Measurements from ENCODE around the gene ZNF571. TPM values are rescaled to one million over a fixed set of nuclear protein-coding genes. Genes with fewer than 3 reads are reported as not detected.

The ZNF571 gene
- total RNA-seq, 1 experiment from 2014 or later = 4.5 TPM

DNA sequence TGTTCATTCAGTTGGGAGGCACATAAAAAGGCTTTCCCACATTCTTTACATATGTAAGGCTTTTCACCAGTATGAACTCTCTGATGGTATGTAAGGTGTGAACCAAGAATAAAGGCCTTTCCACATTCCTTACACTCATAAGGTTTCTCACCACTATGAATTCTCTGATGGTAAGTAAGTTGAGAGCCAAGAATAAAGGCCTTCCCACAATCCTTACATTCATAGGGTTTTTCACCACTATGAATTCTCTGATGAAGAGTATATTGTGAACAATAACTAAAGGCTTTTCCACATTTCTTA lies 29.3 kb downstream of the ZNF571 start:
- no peak for DNase-seq
- H3K79me2 ChIP-seq (ENCODE audit: insufficient read depth, low read length) = no peaks in the 10 kb centered on the region
- H2BK120ac ChIP-seq (ENCODE audit: low read depth, low read length, poor library complexity, severe bottlenecking) = no peak overlapping the region
- H3K23ac ChIP-seq (ENCODE audit: insufficient read length, low read depth, low read length) = no peak overlapping the region
- H4K91ac ChIP-seq (ENCODE audit: insufficient read length, low read depth, low read length) = no peak overlapping the region
- no peak overlapping the region for H2AFZ ChIP-seq (ENCODE audit: low read length)
- H3K9ac ChIP-seq (ENCODE audit: extremely low read depth, insufficient read length, low read length) = no peak overlapping the region
- H3K14ac ChIP-seq (ENCODE audit: insufficient read depth, low read length) = no peak overlapping the region
- no peak overlapping the region for H3K4ac ChIP-seq (ENCODE audit: low read depth, low read length)
- H3K4me1 ChIP-seq (ENCODE audit: insufficient read depth, low read length) = no peaks in the 10 kb centered on the region
- peaks cover 86% of the 10 kb centered on the region for H3K9me3 ChIP-seq (ENCODE audit: control insufficient read depth, low read depth, low read length)
- H3K18ac ChIP-seq (ENCODE audit: insufficient read length, low read depth, low read length) = no peak overlapping the region
- Mint-ChIP-seq H3K4me1 (no peaks in the 10 kb centered on the region), H3K27me3 (ENCODE audit: low read depth) (no peaks in the 10 kb centered on the region), H3K4me3 (no peak overlapping the region), H3K27ac (no peak overlapping the region), H3K36me3 (ENCODE audit: insufficient read depth in 1 of 3, low read depth in 3 of 3) (peaks cover 71 to 89% (median 88%) of the 10 kb centered on the region in 3 experiments), H3K9me3 (peaks cover 90 to 93% of the 10 kb centered on the region in 2 experiments)
- no peak overlapping the region for H2BK20ac ChIP-seq (ENCODE audit: low read depth, low read length, poor library complexity, severe bottlenecking)
- H3K79me1 ChIP-seq (ENCODE audit: insufficient read depth, low read depth, low read length, poor library complexity, severe bottlenecking) = no peaks in the 10 kb centered on the region
- H2BK15ac ChIP-seq (ENCODE audit: low read depth, low read length) = no peak overlapping the region
- no peaks in the 10 kb centered on the region for H3K27me3 ChIP-seq (ENCODE audit: insufficient read depth, low read length)
- no peak overlapping the region for H3K27ac ChIP-seq (ENCODE audit: insufficient read length, low read depth, low read length)
- no peaks in the 10 kb centered on the region for H4K20me1 ChIP-seq (ENCODE audit: control insufficient read depth, insufficient read depth, insufficient read length)
- H3T11ph ChIP-seq (ENCODE audit: low read length) = no peak overlapping the region
- H2AK5ac ChIP-seq (ENCODE audit: insufficient read length, low read length) = no peak overlapping the region
- no peak overlapping the region for H3K56ac ChIP-seq (ENCODE audit: insufficient read length, low read depth, low read length)
- no peak overlapping the region for H4K8ac ChIP-seq (replicated peaks; ENCODE audit: insufficient read length, low read depth, low read length)
- H3K4me2 ChIP-seq (ENCODE audit: insufficient read depth, insufficient read length, low read length) = no peak overlapping the region
- no peak overlapping the region for H4K5ac ChIP-seq (ENCODE audit: insufficient read length, low read depth, low read length)
- no peak overlapping the region for H2BK5ac ChIP-seq (ENCODE audit: insufficient read length, low read length)
- H3K23me2 ChIP-seq (ENCODE audit: insufficient read length, low read depth, low read length, poor library complexity, severe bottlenecking) = no peaks in the 10 kb centered on the region
- no peak overlapping the region for H2BK12ac ChIP-seq (ENCODE audit: insufficient read length, low read depth, low read length)
- TF ChIP-seq, protein P1, sequence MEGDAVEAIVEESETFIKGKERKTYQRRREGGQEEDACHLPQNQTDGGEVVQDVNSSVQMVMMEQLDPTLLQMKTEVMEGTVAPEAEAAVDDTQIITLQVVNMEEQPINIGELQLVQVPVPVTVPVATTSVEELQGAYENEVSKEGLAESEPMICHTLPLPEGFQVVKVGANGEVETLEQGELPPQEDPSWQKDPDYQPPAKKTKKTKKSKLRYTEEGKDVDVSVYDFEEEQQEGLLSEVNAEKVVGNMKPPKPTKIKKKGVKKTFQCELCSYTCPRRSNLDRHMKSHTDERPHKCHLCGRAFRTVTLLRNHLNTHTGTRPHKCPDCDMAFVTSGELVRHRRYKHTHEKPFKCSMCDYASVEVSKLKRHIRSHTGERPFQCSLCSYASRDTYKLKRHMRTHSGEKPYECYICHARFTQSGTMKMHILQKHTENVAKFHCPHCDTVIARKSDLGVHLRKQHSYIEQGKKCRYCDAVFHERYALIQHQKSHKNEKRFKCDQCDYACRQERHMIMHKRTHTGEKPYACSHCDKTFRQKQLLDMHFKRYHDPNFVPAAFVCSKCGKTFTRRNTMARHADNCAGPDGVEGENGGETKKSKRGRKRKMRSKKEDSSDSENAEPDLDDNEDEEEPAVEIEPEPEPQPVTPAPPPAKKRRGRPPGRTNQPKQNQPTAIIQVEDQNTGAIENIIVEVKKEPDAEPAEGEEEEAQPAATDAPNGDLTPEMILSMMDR (conservative IDR thresholded peaks at IDR 0.05) = no peak

Measured in H9 (cell line).